Umbilical cord (tissue), 2 donors: Measurements from ENCODE around the gene TNRC6A. TPM values are rescaled to one million over a fixed set of nuclear protein-coding genes. Genes with fewer than 3 reads are reported as not detected.
A peak's percentile ranks its signal among the peaks of the same experiment; 100 is the strongest.
"Not testable (repeated sequence)": the region's sequence is repeated elsewhere in the genome, so short reads cannot be mapped to it uniquely, and the experiment has no call there.

Experiments
- DNase-seq: peaks from one replicate; pipeline ENCODE4 v3.0.0-alpha.2; 2015; ENCODE audit warnings: low spot score
- total RNA-seq: library from RNA; depleted of rRNA; stranded (reverse); fragments of >200 nt; gene quantifications from one replicate; pipeline ENCODE4 v1.2.3, GENCODE V29; 2014; ENCODE audit warnings: low replicate concordance; ENCODE audit not compliant: insufficient read depth

TNRC6A gene
- total RNA-seq, 1 donor from 2014 or later, result 38.8 TPM

DNA sequence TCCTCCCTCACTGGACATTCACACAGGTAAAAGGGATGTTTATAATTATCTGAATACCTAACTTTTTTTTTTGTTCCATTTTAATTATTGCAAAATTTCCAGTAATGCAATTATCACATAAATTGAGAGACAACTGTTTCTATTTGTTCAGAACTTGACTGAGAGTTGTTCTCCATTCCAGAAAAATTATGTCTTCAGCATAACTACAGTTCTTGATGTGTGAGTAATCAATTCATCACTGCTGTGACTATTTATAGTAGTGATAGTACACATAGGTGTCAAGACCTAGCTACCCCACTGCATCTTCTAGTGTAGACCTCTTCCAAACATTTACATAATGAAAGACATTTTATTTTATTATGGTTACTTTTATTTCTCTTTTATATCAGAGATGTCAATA lies 5.8 kb upstream of the TNRC6A start:
- DNase-seq, result no peak

DNA sequence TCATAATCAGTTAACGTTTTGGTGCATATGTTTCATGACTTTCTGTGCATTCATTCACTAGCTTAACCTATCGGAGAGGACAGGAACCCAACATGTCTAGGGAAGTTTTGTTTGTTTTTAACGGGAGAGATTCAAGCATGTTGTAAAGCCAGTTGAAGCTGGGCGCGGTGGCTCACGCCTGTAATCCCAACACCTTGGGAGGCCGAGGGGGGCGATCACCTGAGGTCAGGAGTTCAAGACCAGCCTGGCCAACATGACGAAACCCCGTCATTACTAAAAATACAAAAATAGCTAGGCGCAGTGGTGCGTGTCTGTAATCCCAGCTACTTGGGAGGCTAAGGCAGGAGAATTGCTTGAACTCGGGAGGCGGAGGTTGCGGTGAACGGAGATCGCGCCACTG lies 1.4 kb upstream of the TNRC6A start:
- no peak for DNase-seq

DNA sequence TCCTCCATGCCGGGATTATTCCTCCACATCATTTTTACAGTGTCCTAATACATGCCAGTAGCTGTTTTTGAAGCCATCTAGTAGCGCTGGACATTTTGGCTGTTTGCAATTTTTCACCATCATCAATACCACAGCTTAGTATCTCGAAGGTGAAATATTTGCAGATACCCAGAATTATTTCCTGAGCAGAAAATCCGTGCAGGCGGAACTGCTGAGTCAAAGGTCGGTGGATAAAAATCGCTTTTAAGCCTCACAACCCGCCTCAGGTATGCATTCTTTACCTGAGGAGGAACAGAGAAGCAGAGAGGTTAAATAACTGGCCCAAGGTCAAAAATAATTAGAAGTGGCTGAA lies 584 bp upstream of the TNRC6A start:
- no peak for DNase-seq

DNA sequence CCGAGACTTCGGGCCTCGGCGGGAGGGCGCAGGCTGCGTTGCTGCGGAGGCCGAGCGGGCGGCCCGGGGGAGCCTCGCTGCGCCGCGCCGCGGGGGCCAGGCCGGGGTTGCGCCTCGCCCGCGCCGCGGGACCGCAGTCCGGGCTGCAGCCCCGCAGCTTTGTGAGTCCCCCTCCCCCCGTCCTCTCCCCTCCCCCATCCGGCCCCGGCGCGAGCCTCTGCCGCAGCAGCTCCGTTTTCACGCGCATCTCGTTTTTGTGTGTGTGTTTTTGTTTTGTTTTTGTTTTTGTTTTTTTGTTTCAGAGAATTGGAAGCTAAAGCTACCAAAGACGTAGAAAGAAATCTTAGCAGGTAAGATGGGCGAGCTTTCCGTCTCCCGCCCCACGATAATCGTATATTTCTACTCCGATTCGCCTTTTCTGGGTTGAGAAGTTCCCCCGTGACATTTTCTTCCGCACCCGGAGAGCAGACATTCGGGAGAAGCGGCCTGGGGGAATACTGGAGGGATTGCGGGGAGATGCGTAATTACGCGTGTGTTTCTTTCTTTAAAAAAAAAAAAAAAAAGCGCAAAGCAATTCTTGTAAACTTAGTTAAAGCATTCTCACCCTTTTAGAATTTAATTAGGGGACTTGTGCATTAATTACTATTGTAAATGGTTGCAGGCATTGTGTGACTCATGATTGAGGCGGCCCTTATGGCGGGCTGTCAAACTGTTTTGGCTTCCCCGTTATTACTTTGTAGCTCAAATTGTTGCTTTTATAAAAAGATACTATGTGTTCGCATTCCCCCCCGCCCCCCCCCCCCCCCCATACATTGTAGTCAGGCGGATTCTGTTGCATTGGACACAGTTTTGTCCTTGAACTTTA lies 732 bp downstream of the TNRC6A start:
- peak; percentile 38 for DNase-seq

DNA sequence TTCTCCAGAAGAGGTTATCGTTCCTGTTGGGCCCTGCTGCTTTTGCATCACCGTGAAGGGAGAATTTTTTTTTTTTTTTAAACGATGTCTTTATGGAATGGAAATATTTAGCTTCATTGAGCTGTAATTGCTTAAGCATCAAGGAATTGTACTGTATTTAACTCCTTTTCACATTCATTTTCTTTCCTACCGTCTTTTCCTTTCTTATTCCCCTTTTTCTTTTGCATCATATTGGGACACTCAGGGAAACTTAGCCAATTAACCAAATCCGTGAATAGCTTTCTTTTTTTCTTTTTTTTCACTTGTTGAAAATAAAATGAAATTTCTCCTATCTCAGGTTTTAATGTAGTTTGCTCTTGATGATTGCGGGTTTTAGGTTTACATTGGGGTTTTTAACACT lies 1.5 kb downstream of the TNRC6A start:
- DNase-seq, result no peak

DNA sequence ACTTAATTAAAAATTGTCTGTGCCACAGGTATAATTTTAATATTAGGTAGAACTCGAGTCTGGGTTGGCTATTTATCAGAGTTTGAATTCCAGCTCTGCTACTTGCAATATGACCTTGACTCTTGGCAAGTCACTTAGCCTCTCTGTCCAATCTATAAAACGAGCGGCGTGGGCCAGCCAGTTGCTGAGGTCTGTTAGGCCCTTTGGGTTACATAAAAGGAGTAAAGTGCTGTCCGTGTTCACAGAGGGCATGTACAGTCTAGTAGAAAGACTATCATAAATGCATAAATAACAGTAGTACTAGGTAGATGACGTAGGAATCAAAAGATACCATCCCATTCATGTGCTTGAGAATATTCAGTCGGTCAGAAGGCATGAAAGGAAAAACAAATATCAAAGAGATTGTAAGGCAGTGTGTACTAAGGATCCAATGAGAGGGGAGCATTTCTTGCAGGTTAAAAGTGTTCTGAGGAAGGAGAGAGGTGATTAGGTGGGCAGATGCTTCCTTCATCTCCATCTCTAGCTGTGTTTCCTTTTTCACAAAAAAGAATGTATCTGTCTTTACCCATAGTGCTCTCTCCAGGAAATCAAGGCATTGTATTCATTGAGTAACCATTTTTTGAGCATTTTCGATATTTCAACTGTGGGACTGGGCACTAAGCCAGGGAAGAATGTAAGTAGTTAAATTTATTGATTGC lies 2.4 kb downstream of the TNRC6A start:
- no peak for DNase-seq

DNA sequence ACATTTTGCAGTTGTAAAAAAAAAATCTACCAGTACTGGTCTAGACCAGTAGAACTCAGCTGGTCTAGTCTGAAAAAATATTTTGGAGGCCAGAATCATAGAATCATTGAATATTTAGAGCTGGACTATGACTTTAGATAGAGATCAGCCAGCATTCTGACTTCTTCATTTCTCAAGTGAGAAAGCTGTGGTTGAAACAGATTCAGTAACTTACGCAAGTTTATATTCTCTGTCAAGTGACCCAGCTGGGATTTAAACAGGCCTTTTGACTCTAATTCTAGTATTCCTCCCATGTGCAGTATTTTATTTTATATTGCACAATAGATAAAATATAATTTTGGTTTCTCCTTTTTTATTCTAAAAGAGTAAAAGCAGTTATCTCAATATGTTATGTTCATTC lies 4.9 kb downstream of the TNRC6A start:
- DNase-seq, result no peak

DNA sequence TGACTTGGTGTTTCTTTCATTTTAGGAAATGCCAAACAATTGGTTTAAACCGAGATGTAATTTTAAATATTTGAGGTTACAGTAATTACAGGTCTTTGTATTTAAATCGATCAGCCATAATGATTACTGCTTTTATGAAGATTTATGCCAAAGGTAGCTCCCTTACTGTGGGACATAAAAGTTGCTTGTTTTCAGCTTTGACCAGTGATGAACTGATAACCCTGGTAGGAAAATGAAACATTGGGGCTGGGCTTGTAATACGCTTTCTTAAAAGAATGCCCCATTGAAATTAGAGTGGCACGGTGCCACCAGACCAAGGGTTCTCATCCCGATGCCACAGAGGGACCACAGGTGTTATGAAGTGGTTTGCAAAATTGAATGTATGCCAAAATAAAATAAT lies 7.3 kb downstream of the TNRC6A start:
- no peak for DNase-seq

DNA sequence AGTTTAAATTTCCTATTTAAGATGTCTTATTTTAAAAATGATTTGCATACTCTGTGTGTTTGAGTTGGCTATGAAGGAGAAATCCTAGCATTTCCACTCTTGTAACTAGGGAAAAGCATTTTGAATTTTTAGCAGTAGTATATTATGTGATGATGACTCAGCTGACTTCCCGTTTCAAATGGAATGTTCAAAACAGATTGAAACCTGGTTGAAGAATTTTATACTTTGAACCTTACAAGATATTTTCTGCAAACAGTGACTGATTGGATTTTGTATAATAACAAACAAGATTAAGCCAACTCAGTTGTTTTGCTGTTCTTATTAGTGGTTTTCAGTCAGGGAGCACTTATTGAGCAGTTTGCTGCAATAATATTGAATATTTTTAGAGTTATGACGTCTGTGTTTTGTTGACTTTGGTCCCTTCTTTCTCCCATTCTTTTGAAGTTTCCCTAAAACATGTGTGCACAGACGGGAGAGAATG lies 8.0 kb downstream of the TNRC6A start:
- peak; percentile 50 for DNase-seq

DNA sequence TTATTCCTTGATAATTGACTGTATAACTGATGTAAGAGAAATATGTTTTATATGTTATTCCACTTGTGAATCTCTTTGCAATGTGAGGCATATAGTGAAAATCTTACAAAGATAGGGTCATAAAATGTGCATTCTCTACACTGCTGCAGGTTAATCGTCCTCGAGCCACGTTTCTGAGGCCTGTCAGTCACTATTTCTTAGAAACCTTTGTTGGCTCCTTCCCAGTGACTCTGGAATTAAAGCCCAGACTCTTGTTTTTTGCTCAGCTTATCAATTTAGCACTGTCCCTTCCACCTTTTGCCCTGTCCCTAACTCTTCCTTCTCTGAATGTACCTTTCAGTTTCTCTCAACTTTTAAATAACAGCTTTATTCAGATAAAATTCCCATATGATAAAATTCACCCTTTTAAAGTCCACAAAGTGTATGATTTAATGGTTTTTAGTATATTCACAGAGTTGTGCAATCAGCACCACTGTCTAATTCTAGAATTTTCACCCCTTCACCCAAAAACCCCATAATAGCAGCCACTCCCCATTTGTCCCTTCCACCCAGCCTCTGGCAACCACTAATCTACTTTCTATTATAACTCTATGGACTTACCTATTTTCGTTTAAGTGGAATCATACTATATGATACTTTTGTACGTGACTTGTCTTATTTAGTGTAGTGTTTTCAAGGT lies 8.6 kb downstream of the TNRC6A start:
- no peak for DNase-seq

DNA sequence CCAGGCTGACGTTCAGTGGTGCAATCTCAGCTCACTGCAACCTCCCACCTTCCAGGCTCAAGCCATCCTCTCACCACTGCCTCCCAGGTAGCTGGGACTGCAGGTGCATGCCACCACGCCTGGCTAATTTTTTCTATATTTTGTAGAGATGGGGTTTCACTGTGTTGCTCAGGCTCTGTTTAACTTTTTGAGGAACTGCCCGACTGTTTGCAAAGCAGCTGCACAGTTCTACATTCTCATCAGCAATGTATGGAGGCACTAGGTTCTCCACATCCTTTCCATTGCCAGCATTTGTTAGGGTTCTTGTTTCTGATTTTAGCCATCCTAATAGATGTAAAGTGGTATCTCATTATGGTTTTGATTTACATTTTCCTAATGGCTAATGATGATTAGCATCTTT lies 9.4 kb downstream of the TNRC6A start:
- DNase-seq, result no peak

DNA sequence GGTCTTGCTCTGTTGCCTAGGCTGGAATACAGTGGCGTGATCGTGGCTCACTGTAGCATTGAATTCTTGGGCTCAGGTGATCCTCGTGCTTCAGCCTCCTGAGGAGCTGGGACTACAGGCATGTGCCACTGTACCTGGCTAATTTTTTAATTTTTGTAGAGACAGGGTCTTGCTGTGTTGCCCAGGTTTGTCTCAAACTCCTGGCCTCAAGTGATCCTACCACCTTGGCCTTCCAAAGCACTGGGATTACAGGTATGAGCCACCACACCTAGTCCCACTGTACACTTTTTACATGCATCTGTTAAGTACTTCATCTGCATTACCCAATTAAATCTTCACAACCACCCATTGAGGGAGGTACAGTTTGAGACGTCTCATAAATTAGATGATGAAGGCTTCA lies 12.4 kb downstream of the TNRC6A start:
- no peak for DNase-seq

DNA sequence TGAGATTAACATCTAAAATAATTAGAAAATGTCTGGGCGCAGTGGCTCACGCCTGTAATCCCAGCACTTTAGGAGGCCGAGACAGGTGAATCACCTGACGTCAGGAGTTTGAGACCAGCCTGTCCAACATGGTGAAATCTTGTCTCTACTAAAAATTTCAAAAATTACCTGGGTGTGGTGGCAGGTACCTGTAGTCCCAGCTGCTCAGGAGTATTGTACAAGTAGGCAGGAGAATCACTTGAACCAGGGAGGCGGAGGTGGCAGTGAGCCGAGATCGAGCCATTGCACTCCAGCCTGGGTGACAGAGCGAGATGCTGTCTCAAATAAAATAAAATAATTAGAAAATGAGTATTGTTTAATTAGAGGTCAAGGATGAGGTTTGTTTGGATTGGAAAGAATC lies 13.2 kb downstream of the TNRC6A start:
- DNase-seq, result not testable (repeated sequence)

DNA sequence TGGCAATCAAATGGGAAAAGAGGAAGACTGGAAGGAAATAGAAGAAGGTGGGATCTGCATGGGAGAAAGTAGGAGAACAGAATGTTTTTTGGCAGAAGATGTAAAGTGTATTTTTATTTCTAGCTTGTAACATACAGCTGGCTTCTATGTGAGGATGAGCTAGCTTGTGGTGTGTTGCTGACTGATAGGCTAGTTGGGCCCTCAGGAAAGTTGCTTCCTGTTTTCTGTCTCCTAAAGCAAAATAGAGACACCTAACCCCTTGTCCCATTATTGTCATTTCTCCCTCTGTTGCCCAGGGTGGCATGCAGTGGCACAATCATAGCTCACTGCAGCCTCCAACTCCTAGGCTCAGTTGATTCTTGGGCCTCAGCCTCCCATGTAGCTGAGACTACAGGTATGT lies 15.9 kb downstream of the TNRC6A start:
- DNase-seq, result no peak

DNA sequence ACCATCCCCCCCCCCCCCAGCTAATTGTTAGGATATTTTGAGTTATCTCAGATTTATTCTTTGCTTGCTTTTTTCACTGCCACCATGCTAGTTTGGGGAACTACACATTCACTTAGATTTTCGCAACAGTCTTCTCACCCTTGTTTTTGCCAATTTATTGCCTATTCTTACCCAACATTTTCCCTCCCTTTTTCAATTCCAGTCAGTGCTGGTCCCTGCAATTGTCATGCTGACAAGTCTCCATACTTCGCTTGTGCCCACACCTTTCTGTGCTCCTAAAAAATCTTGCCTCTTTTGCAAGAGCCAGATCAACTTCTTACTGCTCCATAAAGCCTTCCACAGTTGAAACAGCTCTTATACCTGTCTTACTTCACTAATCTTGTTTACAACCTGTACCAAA lies 16.3 kb downstream of the TNRC6A start:
- no peak for DNase-seq

DNA sequence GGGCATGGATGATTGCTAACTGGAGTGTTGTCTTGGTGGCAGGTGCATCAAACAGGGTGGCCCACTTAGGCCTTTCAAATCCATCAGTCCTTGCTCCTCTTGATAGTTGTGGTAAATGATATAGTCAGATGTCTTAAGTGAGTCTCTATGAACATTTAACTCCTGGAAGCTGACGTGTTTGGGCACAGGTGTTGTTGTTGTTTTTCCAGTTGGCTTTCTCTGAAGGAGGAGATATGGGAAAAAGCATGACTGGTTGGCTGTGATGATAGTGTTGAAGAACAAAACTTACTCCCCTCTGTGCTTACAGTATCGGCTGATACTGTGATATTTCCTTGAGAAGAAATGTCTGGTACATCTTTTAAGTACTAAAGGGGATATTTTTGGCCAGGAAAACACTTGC lies 18.0 kb downstream of the TNRC6A start:
- no peak for DNase-seq

DNA sequence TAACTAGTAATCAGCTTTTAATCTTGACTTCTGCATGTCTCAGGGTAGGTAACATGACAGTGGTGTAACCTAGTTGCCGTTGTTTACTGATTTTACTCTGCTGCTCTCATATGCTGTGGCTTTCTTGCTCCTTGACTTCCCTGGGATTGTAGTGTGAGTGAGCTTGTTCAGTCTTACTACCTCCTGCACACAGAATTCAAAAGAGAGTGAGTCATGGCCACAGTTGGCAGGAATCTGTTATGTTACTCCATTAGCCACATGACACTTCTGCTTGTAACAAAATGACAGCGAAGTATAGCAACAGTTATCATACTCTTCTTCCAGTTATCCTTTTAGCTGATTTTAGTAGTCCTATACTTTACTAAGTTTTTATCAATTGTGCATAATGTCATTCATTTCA lies 18.8 kb downstream of the TNRC6A start:
- DNase-seq, result peak; percentile 55

DNA sequence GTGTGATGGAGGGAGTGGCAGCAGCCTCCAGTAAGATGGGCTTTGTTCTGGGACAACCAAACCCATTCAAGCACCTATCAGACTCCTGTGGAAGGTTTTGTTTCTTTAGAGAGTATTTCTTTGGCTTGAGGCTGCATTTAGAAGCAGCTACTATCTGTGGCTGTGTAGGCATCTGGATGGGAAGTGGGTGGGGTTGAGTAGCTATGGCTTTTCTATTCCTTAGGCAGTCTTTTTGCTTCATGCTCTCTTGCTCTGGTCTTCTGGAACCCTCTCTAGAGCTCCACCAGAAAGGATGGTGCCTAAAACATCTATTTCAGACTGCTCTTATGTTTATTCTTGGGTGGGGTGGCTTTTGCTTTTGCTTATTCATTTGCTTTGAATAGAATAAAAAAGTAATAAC lies 19.9 kb downstream of the TNRC6A start:
- no peak for DNase-seq

DNA sequence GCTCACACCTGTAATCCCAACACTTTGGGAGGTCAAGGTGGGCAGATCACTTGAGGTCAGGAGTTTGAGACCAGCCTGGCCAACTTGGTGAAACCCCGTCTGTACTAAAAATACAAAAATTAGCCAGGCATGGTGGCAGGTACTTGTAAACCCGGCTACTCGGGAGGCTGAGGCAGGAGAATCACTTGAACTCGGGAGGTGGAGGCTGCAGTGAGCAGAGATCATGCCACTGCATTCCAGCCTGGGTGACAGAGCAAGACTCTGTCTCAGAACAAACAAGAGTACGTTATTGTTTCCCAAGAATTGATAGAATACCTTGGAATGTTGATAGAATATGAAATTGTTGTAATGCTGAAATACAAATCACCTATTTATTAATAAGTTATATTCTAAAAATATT lies 20.4 kb downstream of the TNRC6A start:
- DNase-seq, result not testable (repeated sequence)

DNA sequence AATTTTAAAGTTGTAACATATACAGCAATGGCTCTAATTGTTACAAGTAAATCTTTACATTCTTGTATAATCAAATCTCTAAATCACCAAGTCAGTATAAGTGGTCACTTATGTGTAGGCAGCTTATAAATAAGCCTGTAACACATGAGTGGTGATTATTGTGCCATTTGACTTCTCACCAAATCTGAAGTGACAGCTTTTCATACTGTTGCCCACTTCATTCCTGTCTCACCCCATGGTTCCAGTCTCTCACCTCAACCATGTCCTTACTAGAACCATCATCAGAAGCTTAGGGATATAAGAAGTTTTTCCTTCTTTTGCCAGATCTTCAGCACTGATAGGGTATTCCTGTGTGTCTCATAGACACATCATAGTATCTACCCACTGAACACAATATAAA lies 23.5 kb downstream of the TNRC6A start:
- DNase-seq, result no peak

DNA sequence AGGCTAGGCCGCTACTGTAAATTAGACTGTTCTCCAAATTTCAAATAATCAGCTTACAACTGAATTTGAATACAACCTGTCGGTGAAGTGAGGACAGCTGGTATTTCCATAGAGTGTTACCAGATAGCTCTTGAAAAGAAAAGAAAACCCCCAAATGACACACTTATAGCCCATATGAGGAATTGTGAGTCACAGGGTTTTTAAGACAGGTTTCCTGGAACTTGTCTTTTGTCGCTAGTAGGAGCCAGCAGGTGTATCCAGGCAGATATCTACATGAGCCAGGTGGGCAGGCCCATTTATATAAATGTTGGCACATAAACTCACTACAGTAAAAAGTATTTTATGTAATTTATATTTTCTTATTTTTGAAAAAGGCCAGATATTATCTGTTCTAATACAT lies 24.0 kb downstream of the TNRC6A start:
- no peak for DNase-seq

DNA sequence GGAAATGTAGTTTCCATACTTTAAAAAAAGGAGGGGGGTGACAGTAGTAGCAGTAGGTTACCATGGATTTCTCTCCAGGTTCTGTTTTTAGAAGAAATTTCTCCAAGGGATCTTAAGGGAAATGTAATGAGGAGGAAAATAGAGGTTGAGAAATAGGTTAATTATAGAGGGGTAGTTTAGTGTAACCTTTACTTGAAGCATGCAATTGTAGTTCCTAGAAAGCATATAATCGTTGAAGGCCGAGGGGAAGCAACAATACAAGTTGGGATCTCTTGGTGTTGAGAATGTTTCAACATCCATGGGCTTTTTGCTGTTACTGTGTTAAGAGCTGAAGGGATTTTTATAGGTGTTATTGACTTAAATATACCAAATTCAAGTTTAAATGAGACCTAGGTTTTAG lies 25.1 kb downstream of the TNRC6A start:
- no peak for DNase-seq
